ENCODE results near the gene ACOT2.

The ACOT2 gene

GRCh38 chr14:73613419-73613963, 44.5 kb downstream of the ACOT2 start:
- no peak for DNase-seq (ENCODE audit: low read depth)

- DNase-seq (ENCODE audit: low read depth), result no peak
Observed at GRCh38 chr14:73616831-73617230, 47.8 kb downstream of the ACOT2 start.

GRCh38 chr14:73619524-73619923, 50.5 kb downstream of the ACOT2 start:
- DNase-seq (ENCODE audit: low read depth), result no peak

- no peak for DNase-seq (ENCODE audit: low read depth)
Observed at GRCh38 chr14:73620268-73620667, 51.3 kb downstream of the ACOT2 start.

GRCh38 chr14:73623504-73624054, 54.6 kb downstream of the ACOT2 start:
- no peak for DNase-seq (ENCODE audit: low read depth)
